HG03432 (cell line): ENCODE data around the gene FAM47E.
"Not testable (repeated sequence)": the region's sequence is repeated elsewhere in the genome, so short reads cannot be mapped to it uniquely, and the experiment has no call there.

Experiments
- ATAC-seq: cut with Tn5 transposase; IDR thresholded peaks from one replicate; pipeline ENCODE4 v1.9.1; 2021; ENCODE audit warnings: mild to moderate bottlenecking, moderate library complexity; ENCODE audit not compliant: unreplicated experiment

The FAM47E gene

GRCh38 chr4:76219299-76220055 is 32.0 kb upstream of the FAM47E start:
- no peak for ATAC-seq

- ATAC-seq = no peak
Observed at GRCh38 chr4:76224171-76224570, 27.4 kb upstream of the FAM47E start.

DNA sequence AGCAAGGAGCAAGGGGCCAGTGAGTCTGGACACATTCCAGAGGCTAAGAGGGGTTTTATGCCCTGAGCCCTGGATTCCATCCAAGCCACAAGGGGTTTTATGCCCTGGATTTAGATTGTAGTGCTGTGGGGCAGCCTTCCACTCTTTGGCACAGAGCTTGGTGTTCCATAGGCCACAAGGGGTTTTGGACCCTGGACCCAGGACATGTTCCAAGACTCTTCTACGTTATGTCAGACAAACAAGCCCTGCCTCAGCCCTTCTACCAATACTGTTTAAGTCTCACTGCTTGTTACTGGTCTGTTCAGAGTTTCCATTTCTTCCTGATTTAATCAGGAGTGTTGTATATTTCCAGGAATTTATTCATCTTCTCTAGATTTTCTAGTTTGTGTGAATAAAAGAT is 25.1 kb upstream of the FAM47E start:
- no peak for ATAC-seq

GRCh38 chr4:76232681-76233080 is 18.8 kb upstream of the FAM47E start:
- ATAC-seq = no peak

DNA sequence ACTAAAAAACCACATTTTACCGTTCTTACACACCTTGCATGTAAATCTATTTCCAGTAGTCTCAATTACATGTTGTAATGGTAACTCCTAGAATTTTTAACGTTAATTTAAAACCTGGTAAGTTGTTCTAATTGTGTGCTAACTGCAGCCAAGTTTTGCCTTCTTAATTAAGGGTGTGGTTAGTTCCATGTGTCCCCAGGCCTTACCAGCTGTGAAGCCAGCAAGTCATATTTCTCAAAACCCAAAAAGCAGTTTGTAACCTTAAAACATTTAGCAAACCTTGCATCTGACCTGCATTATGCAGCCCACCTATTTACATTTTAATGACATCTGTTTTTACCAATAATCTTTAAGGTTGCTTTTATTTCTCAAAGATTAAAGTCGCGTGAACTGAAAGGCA is 18.4 kb upstream of the FAM47E start:
- no peak for ATAC-seq

DNA sequence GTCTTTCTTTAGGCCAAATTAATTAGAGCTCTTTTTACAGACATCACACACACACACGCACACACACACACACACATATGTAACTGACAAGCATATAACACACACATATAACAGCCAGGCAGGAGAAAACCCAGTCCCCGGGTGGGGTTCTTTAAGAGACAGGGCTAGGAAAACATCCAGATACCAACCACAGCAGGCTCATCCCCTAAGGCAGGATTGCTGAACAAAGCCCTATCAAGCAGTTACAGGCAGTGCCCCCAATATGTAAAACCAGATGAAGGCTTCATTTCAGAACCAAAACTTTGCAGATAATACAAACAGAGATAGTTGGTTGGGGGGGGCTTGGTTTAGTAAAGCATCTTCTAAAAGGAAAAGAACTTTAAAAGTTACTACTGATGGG is 18.0 kb upstream of the FAM47E start:
- no peak for ATAC-seq

GRCh38 chr4:76233967-76234678 is 17.4 kb upstream of the FAM47E start:
- ATAC-seq = no peak

DNA sequence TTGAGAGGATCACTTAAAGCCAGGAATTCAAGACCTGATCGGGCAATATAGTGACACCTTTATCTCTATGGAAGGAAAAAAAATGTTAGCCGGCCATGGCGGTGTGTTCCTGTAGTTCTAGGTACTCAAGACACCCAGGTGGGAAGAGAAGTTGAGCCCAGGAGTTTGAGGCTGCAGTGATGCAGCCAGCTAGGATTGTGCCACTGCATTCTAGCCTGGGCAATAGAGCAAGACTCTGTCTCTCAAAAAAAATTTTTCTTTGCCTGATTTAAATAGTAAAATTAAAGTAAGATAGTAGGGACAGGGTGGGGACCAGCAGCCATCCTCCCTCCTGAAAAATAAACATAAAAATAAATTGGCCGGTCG is 16.9 kb upstream of the FAM47E start:
- no peak for ATAC-seq

- no peak for ATAC-seq
Observed at GRCh38 chr4:76235407-76235806, 16.1 kb upstream of the FAM47E start.

DNA sequence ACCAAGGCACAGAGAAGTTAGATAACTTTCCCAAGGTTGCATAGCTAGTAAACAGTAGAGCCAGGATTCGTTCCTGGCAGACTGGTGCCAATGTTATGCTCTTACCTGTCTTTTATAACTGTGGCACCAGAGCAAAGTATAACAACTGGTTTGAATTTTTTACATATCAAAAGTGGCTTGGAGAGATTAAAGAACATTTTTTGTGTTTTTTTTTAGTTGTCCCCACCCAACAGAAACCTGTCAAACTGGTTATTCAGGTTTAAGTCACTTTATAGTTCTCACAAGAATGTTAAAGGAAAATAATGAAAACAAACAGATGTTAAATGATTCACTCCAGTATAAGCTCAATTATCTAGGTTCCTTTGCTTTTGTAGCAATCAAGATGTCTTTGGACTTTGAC is 15.6 kb upstream of the FAM47E start:
- no peak for ATAC-seq

DNA sequence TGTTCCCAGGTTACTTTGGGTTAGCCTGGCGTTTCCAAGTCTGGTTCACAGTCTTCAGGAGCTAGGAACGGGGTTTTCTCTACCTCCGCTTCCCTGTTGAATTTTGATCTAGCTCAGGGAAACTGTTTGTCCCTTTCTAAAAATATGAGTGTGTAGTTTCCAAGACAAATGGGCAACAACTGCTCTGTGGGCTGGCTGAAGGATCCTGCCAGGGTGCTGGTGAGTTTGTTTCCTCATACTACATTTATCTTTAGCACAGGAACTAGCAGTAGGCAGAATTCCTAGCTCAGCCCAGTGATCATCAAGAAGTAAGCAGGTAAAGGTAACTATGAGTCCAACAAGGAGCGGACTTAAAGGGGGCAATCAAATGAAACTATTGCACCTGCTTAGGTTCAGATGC is 13.3 kb upstream of the FAM47E start:
- no peak for ATAC-seq

- no peak for ATAC-seq
Observed at GRCh38 chr4:76238701-76239100, 12.8 kb upstream of the FAM47E start.

DNA sequence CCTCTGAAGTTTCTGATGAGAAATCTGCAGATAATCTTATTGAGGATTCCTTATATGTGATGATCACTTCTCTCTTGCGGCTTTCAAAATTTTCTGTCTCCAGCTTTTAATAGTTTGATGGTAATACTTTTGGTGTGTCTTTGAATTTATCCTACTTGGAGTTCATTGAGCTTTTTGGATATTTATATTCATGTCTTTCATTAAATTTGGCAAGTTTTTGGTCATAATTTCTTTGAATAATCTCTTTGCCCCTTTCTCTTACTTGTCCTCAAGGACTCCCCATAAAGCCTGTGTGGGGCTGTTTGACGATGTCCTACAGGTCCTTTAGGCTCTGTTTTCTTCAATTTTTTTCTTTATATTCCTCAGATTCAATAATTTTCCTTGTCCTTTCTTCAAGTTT is 11.3 kb upstream of the FAM47E start:
- no peak for ATAC-seq

GRCh38 chr4:76243877-76244276 is 7.6 kb upstream of the FAM47E start:
- ATAC-seq = not testable (repeated sequence)

DNA sequence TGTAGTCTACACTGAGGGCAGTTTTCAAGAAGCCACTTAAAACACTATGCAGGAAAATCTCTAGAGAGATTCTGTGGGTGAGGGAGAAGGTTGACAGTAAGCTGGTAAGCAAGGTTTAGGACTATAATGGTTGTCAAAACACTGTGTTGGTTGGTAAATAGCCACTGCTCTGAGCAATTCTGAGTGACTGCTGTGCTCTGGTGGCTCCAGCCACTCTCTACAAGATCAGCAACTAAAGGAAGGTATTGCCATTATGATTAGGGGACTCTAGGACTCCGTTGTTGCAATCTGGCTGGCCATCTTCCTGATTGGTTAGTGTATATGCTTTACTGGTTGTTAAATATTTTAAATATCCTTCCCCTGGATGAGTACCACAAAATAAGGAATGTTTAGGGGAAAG is 5.5 kb upstream of the FAM47E start:
- no peak for ATAC-seq

GRCh38 chr4:76246852-76247251 is 4.7 kb upstream of the FAM47E start:
- ATAC-seq = no peak

DNA sequence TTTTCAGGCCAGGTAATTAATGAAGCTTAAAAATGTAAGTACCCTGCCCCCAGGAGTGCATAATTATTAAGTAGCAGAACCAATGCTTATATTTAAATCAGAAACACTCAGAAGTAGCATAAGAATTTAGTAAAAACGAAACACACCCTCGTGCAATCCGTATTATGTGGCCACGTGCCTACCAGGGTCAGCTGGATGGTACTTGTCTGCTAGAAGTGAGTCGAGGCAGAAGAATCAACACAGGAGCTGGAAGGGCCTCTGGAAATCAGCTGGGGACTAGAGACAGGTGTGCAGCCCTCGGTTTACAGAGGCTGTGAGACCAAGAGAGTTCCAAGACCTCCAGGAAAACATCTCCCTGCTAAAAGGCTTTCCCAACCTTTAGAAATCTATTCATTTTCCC is 559 bp upstream of the FAM47E start:
- ATAC-seq = no peak

DNA sequence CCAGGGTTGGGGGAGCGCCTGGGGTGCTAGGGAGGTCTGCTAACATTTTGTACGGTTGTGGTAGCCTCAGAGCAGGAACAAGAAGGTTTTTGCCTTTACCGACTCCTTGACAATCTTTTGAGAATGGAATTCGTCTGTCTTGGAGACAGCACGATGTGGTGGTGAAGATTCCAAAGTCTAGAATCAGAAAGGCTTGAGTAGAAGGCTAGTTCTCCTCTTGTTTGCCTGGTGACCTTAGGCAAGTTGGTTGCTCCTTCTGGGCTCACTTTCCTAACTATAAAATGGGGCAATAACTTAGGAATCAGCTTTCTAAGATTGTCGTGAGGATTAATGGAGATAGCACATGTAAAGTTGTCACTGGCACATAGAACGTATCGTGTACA is 741 bp downstream of the FAM47E start:
- no peak for ATAC-seq

DNA sequence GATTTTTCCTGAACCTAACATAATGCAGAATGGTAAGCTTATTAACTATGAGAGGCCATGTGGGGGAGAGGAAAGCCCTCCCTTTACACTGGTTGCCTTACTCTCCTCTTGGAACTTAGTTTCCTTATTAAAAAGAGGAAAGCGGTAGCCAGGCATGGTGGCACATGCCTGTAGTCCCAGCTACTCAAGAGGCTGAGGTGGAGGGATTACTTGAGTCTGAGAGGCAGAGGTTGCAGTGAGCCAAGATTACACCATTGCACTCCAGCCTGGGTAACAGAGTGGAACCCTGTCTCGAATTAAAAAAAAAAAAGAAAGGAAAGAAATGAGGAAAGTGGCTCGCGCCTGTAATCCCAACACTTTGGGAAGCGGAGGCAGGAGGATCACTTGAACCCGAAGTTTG is 2.0 kb downstream of the FAM47E start:
- no peak for ATAC-seq

GRCh38 chr4:76256032-76256431 is 4.5 kb downstream of the FAM47E start:
- no peak for ATAC-seq

DNA sequence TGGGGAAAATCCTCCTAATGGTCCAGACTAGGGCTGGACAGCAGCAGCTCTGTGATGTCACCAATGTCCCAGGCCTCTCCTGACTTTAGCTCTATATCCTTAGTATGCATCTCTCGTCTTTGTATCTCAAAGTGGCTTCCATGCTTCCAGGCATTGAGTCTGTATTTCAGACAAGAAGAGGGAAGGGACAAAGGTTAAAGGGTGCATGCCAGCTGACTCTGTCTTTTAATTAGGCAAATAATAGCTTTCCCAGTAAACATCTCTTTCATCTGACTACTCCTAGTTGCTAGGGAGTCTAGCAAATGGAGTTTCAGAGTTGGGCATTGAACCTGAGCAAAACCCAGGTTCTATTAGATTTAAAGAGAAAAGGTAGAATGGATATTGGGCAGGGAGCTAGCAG is 5.4 kb downstream of the FAM47E start:
- ATAC-seq = no peak

- no peak for ATAC-seq
Observed at GRCh38 chr4:76257824-76258223, 6.3 kb downstream of the FAM47E start.

- no peak for ATAC-seq
Observed at GRCh38 chr4:76260571-76260970, 9.1 kb downstream of the FAM47E start.
